Cortex of kidney (tissue), 1 donor: ENCODE measurements around the gene BTBD7.
"Not testable (repeated sequence)": the region's sequence is repeated elsewhere in the genome, so short reads cannot be mapped to it uniquely, and the experiment has no call there.

Source experiments
- DNase-seq: peaks from one replicate; lab custom pipeline; 2025; lab: John Stamatoyannopoulos, UW

Gene BTBD7

DNA sequence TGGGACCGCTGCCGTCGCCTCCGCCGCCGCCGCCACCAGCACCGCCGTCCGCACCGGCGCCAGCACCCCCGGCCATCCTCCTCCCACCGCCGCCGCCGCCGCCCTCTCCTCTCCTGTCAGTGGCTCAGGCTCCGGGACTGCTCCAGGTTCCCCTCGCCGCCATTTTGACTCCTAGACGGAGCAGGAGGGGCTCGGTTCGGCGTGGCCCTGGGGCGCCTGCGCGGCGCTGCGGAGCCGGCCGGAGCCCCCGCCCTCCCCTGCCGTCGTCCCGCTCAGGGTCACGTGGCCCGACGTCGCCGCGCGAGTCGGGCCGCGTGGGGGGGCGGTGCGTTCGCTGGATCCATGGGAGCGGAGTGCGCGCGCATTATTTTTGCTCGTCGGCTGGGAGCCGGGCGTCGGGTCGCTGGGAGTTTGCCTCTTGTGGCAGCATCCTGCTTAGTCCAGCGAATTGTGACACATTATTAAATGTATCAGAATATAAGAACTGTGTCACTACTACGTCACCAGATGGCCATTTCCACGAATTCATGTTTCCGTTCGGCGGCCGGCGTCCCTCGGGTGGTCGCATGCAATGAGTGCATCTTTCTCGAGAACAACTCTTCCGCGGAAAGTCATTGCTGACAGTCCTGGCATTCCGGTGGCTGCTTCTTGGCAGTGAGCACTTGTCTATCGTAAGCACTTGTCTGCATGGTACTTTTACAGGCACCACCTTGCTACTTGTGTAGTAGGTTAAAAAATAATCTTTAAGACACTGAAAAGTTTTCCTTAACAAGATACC is at the start of gene BTBD7:
TSS of gene BTBD7 (minus strand) at position 184 of the 778 bp plus-strand sequence. CDS start 36,985 bp downstream, outside the sequence.
- peak; percentile 31 for DNase-seq

DNA sequence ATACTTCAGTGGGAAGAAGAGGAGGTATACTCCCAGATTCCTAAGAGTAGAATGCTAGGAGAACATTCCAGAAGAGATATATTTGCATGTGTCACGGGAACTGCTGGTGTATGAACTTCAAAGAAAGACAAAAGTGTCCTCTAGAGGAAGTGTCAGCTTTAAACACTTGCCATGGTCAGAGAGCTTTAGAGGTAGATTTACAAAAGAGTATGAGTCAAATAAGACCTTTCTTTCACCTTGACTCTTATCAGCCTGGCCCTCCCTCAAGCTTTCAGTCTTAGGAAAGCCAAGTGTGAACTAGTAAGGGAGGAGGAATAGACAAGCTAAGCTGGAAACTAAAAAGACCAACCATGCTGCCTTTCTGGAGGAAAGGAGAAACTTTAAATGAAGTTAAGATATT is 48.8 kb upstream of the BTBD7 start:
- no peak for DNase-seq

DNA sequence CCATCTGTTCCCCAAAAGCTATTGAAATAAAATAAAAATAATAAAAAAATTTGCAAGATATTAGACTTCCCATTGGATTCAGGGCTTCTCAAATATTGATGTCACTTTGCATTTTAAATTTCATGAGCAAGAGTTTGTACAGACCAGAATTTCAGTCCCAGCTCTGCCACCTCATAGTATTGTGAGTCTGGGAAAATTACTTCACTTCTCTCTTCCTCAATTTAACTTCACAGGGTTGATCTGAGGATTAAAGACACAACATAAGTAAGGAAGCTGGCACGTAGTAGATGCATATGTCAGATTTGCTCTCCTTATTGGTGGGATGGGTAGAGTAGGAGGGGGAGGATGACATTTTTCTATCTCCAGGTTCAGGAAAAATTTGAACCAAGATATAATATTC is 47.0 kb upstream of the BTBD7 start:
- DNase-seq = no peak

GRCh38 chr14:93375673-93376156 is 42.9 kb upstream of the BTBD7 start:
- DNase-seq = no peak

DNA sequence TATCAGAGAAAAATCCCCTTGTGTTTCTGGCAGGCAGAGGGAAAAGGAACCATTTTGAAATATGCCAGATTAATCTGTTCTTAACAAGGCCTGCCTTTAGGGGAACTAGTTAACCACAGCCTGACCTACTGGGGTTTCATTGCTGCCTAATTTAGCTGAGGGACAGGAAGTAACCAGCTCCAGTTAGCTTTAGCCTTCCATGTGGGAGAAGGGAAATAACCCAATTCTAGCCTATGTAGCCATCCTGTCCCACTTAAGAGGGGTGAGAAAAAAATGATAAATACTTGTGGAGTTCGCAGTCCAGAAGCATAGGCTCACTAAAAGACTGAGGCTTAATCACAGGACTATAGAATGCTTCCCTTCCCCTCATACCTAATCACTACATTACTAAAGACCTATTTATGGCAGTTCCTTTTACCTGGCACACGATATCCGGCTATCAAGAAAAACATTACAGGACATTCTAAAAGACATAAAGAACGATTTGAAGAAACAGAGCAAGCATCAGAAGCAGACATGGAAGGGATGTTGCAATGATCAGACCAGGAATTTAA is 37.0 kb upstream of the BTBD7 start:
- DNase-seq = no peak

DNA sequence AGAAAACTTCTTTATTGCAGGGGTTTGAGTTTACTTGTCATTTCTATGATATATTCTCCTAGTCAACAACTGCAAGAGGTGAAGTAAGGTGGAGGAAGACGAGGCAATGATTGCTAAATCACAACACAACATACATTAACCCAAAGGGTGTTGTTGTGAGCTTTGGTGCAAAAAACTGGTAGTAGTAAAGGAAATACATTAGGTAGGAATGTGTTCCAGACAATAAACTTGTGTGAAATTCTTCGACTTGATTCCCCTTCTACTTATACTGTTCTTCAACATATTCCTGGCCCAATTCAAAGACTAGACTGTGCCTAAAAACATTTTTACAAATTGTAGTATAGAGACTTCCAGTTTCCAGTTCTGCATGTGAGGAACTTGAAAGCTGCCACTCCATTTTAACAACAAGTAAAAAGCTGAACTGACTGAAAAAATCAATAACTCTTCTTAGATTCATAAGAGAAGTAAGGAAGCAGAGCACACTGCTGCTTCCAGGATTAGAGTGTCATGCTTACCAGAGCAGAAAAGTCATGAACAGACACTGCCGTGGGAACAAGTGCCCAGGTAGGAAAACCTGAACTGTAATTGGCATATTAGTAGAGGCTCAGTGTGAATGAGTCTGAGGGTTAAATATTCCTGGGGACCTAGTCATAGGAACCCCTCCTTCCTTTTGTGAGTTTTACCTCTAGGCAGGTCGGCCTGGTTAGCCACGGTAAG is 36.3 kb upstream of the BTBD7 start:
- DNase-seq = no peak

DNA sequence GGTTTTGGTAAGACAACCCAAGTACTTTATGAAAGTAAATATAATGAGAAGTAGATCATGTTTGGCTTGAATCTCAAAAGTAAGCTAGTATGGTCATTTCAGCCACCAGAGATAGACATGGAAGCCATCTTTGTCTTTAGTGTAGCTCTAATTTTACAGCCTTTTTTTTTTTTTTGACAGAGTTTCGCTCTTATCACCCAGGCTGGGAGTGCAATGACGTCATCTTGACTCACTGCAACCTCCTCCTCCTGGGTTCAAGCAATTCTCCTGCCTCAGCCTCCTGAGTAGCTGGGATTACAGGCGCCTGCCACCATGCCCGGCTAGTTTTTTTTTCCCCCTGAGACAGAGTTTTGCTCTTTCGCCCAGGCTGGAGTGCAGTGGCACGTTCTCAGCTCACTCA is 22.0 kb upstream of the BTBD7 start:
- DNase-seq = not testable (repeated sequence)

GRCh38 chr14:93348292-93348691 is 15.5 kb upstream of the BTBD7 start:
- no peak for DNase-seq

DNA sequence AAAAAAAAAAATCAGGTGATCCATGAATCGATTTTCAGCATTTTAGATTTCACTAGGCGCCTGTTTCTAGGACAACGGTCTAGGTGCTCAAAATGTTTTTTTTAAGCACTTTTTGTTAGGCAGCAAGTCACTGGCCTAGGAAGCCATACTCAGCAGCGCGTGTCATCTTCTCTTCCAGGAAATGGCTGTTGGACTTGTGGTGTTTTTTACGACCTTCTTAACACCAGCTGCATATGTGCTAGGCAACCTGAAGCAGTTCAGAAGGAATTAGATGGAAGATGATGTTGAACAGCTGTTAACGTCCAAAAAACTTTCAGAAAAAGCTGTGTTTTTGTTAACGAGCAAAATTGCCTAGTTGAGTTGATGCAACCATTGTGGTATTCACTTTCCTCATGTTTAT is 15.0 kb upstream of the BTBD7 start:
- no peak for DNase-seq

GRCh38 chr14:93346926-93347721 is 14.3 kb upstream of the BTBD7 start, which contains the start of gene COX8C:
Gene COX8C (plus strand): TSS chr14:93347182. CDS start chr14:93347269, 87 bp downstream.
- no peak for DNase-seq

- DNase-seq = no peak
Measured at GRCh38 chr14:93343797-93344196, 11.0 kb upstream of the BTBD7 start.

DNA sequence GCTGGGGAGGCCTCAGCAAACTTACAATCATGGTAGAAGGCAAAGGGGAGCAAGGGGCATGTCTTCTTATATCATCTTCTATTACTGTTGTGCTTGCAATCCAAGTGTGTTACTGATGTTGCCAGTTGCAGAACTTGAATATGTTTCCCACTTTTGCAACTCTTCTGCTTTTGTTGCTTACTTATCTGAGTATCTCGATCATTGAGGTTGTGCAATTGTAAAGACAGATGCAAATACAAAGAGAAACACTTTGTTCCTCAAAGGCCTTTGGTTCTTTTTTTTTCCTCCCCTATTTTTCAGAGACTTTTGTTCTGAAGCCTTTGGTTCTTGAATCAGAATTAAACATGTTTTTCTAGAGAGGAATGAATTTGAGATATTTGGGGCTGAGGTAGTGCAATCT is 10.4 kb upstream of the BTBD7 start:
- no peak for DNase-seq

- no peak for DNase-seq
Measured at GRCh38 chr14:93337884-93338283, 5.0 kb upstream of the BTBD7 start.

- no peak for DNase-seq
Measured at GRCh38 chr14:93337143-93337753, 4.4 kb upstream of the BTBD7 start.

DNA sequence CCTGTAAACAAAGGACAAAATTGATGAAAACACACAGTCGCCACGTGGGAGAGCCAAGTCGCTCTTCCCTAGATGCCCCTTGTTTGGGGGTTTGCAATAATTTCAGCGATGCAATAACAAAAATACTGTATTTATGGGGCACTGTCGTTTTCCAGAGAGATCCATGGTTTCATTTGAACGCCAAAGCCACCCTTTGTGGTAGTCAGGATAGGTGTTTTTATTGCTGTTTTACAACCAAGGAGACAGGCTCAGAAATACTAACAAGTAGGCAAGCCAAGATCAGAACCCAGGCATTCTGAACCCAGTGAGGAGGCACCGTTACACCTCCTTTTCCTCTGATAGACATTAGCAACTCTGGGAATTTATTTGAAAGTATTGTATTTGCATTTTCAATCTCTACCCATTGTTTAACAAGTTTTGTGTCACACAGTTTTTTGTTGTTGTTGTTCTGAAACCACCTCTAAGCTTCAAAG is 831 bp upstream of the BTBD7 start:
- no peak for DNase-seq

GRCh38 chr14:93332397-93332852 is 411 bp downstream of the BTBD7 start:
- no peak for DNase-seq

DNA sequence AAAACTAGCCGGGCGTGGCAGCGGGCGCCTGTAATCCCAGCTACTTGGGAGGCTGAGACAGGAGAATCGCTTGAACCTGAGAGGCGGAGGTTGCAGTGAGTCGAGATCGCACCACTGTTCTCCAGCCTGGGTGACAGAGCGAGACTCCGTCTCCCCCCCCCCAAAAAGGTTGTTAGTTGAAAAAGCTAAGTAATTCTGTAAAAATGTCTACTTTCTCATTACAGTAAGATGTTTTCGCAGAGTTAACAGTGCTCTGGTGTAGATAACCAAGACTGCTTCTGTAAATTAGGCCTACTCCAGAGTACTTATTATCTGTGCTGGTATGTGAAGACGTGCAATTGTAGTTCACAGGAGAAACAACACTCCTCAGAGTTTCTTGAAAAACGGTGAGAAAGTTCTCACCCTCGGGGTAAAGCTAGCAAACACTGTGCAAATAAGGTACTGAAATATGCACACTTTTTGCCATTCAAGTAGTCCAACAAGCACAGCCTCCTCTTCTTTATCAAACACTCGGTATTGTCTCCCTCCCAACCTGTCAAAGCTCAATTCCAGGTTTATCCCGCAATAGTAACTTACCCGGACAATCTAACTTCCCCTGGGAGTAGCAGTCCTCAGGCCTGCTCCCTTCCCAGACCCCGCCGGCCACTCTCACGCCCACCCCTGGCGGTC is 974 bp downstream of the BTBD7 start:
- DNase-seq = no peak

DNA sequence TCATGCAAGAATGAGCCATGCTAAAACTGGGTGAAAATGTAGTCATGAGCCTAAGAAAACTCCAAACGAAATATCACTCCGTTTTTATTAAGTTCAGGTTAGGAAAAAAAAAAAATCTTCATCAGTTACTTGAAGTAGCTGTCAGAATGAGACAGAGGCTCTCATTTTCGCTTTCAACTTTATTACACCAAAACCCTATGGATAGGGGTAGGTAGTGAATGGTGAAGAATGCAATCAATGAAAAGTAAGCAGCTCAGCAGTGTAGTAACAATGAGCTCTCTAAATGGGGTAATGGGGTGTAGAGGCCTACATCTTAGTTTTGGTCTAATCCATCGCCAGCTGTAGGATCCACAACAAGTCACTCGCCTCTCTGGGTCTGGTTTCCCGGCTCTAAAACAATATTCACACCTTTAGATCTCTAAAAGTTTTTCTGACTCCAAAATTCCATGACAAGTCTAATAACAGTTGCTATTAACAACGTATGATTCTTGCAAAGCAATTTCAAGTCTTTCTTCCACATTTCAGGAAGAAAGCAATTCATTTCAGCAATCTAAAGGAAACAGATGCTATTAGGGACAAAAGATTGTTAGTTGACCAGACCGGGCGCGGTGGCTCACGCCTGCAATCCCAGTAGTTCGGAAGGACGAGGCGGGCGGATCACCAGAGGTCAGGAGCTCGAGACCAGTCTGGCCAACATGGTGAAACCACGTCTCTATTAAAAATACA is 1.7 kb downstream of the BTBD7 start:
- DNase-seq = no peak

GRCh38 chr14:93330609-93331000 is 2.2 kb downstream of the BTBD7 start:
- no peak for DNase-seq

GRCh38 chr14:93329965-93330608 is 2.7 kb downstream of the BTBD7 start:
- no peak for DNase-seq
